NB4 (cell line): Measurements from ENCODE around the gene WFIKKN2.

Source experiments
- MYC ChIP-seq: IDR thresholded peaks from 2 replicates; pipeline ENCODE4 v1.6.1; 2011; ENCODE audit warnings: low read depth, low read length
- POLR2A ChIP-seq: IDR thresholded peaks from 2 replicates; pipeline ENCODE4 v1.6.1; 2011; ENCODE audit warnings: mild to moderate bottlenecking; ENCODE audit not compliant: insufficient read length; ENCODE audit errors: extremely low read depth
- TF ChIP-seq, protein P1 (sequence below): IDR thresholded peaks from one replicate; pipeline ENCODE4 v1.5.1; 2012; ENCODE audit warnings: low read depth, low read length
- TF ChIP-seq, protein P2 (sequence below): IDR thresholded peaks from 2 replicates; pipeline ENCODE4 v1.6.1; 2011; ENCODE audit warnings: low read depth, low read length

DNA sequence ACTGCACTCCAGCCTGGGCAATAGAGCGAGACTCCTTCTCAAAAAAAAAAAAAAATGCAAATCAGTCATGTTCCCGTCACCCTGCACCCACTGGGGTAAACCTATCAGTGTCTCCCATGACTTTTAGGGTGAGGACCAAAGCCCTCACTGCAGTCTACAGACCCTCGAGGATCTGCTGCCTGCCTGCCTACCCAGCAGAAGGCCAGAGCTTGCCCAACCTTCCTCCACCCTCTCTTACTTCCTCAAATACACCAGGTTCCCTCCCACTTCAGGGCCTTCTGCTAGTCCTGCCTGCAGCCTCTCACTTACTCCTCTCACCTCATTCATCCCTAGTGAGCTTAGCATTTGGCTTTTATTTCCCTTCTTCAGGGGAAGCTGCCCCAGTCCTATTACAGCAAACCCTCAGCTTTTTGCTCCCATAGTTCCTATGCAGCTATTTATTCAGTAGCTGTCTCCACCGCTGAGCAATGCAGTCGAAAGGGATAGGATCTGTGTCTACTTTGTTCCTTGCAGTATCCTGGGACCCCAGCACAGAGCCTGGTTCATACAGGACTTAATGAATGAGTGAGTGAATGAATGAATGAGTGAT, 48.6 kb downstream of the WFIKKN2 start:
- TF ChIP-seq POLR2A, result no peak
- TF ChIP-seq, protein P1, sequence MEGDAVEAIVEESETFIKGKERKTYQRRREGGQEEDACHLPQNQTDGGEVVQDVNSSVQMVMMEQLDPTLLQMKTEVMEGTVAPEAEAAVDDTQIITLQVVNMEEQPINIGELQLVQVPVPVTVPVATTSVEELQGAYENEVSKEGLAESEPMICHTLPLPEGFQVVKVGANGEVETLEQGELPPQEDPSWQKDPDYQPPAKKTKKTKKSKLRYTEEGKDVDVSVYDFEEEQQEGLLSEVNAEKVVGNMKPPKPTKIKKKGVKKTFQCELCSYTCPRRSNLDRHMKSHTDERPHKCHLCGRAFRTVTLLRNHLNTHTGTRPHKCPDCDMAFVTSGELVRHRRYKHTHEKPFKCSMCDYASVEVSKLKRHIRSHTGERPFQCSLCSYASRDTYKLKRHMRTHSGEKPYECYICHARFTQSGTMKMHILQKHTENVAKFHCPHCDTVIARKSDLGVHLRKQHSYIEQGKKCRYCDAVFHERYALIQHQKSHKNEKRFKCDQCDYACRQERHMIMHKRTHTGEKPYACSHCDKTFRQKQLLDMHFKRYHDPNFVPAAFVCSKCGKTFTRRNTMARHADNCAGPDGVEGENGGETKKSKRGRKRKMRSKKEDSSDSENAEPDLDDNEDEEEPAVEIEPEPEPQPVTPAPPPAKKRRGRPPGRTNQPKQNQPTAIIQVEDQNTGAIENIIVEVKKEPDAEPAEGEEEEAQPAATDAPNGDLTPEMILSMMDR, result no peak
- TF ChIP-seq, protein P2, sequence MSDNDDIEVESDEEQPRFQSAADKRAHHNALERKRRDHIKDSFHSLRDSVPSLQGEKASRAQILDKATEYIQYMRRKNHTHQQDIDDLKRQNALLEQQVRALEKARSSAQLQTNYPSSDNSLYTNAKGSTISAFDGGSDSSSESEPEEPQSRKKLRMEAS, result peak; percentile 31; the same call in 1 of the 2 replicates
- no peak; the same call in 1 of the 2 replicates for TF ChIP-seq MYC
